ENCODE measurements around the gene VASH1. TPM values are rescaled to one million over a fixed set of nuclear protein-coding genes. Genes with fewer than 3 reads are reported as not detected.

VASH1 gene
- total RNA-seq, 1 experiment from 2014 or later = 5.2 TPM

DNA sequence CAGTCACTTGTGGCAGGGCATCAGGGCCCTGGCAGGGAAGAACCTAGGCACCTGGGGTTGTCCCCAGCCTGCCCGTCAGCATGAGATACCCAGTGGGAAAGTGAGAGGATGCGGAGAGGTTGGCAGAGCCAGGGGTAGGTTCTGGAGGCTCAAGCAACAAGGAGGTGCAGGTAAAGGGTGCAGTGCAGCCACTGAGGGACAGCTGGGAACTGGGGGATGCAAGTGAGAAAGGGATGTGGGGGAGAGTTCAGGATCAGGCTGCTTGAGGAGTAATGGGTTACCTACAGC, 18.7 kb downstream of the VASH1 start:
- in situ Hi-C loops (cut with HindIII; ENCODE audit: low pct_unique_long_range_greater_than_20kb, low sequenced_read_pairs) = no loop called here
- DNase-seq (ENCODE audit: low read depth, low spot score) (no peak), ATAC-seq (no peak)
- intact Hi-C loops (cut with micrococcal nuclease; ENCODE audit: unreplicated experiment) = no loop called here
- H3K27ac ChIP-seq (ENCODE audit: low read length) = no peak overlapping the region
- H3K4me1 ChIP-seq (ENCODE audit: control insufficient read depth, insufficient read depth, low read length) = no peaks in the 10 kb centered on the region
- no TSS peak for BruUV-seq (replicated peaks)
- ChIA-PET CTCF (no interaction called here), POLR2A (no interaction called here)
- H3K36me3 ChIP-seq (ENCODE audit: control insufficient read depth, insufficient read depth, low read length) = no peaks in the 10 kb centered on the region
- no peaks in the 10 kb centered on the region for H3K27me3 ChIP-seq (ENCODE audit: control insufficient read depth, insufficient read depth, low read length)
- TF ChIP-seq SIN3A (IDR thresholded peaks at IDR 0.05; ENCODE audit: borderline replicate concordance, insufficient read depth, low read depth, low read length) (no peak), TCF7L2 (IDR thresholded peaks at IDR 0.05; ENCODE audit: low read depth, low read length) (no peak), POLR2AphosphoS5 (IDR thresholded peaks at IDR 0.05; ENCODE audit: low read depth, low read length) (no peak)
- TF ChIP-seq, protein P1, sequence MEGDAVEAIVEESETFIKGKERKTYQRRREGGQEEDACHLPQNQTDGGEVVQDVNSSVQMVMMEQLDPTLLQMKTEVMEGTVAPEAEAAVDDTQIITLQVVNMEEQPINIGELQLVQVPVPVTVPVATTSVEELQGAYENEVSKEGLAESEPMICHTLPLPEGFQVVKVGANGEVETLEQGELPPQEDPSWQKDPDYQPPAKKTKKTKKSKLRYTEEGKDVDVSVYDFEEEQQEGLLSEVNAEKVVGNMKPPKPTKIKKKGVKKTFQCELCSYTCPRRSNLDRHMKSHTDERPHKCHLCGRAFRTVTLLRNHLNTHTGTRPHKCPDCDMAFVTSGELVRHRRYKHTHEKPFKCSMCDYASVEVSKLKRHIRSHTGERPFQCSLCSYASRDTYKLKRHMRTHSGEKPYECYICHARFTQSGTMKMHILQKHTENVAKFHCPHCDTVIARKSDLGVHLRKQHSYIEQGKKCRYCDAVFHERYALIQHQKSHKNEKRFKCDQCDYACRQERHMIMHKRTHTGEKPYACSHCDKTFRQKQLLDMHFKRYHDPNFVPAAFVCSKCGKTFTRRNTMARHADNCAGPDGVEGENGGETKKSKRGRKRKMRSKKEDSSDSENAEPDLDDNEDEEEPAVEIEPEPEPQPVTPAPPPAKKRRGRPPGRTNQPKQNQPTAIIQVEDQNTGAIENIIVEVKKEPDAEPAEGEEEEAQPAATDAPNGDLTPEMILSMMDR (IDR thresholded peaks at IDR 0.05) = no peak
- TF ChIP-seq, protein P2, sequence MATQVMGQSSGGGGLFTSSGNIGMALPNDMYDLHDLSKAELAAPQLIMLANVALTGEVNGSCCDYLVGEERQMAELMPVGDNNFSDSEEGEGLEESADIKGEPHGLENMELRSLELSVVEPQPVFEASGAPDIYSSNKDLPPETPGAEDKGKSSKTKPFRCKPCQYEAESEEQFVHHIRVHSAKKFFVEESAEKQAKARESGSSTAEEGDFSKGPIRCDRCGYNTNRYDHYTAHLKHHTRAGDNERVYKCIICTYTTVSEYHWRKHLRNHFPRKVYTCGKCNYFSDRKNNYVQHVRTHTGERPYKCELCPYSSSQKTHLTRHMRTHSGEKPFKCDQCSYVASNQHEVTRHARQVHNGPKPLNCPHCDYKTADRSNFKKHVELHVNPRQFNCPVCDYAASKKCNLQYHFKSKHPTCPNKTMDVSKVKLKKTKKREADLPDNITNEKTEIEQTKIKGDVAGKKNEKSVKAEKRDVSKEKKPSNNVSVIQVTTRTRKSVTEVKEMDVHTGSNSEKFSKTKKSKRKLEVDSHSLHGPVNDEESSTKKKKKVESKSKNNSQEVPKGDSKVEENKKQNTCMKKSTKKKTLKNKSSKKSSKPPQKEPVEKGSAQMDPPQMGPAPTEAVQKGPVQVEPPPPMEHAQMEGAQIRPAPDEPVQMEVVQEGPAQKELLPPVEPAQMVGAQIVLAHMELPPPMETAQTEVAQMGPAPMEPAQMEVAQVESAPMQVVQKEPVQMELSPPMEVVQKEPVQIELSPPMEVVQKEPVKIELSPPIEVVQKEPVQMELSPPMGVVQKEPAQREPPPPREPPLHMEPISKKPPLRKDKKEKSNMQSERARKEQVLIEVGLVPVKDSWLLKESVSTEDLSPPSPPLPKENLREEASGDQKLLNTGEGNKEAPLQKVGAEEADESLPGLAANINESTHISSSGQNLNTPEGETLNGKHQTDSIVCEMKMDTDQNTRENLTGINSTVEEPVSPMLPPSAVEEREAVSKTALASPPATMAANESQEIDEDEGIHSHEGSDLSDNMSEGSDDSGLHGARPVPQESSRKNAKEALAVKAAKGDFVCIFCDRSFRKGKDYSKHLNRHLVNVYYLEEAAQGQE (IDR thresholded peaks at IDR 0.05; ENCODE audit: insufficient read depth in 1 of 2, low read depth in 2 of 2, low read length in 1 of 2) = no peak
- H3K4me3 ChIP-seq (ENCODE audit: low read depth in 2 of 2, low read length in 2 of 2) = no peak overlapping the region
- no peaks in the 10 kb centered on the region for H3K9me3 ChIP-seq (ENCODE audit: control insufficient read depth, insufficient read depth, low read depth, low read length)

DNA sequence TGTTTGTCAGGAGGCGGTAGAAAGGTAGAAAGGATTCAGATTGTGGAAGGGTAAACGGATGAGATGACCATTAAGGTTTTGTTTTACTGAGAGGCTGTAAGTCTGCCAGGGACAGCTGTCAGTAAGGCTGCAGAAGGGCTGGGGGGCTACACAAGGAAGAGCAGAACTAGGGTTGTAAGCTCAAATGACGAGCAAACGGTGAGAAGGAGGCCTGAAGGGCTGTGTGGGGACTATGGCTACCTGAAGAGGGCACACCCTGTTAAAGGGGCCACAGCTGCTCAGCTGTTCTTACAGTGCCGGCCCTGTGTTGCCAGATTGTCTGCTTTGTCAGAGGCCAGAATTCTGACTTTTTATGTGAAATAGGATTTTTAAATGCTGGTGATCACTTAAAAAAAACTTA, 19.1 kb downstream of the VASH1 start:
- Histone ChIP-seq H3K27me3 (ENCODE audit: control insufficient read depth, insufficient read depth, low read length) (no peaks in the 10 kb centered on the region), H3K9me3 (ENCODE audit: control insufficient read depth, insufficient read depth, low read depth, low read length) (no peaks in the 10 kb centered on the region), H3K4me3 (ENCODE audit: low read depth in 2 of 2, low read length in 2 of 2) (no peak overlapping the region), H3K27ac (ENCODE audit: low read length) (no peak overlapping the region), H3K36me3 (ENCODE audit: control insufficient read depth, insufficient read depth, low read length) (no peaks in the 10 kb centered on the region), H3K4me1 (ENCODE audit: control insufficient read depth, insufficient read depth, low read length) (no peaks in the 10 kb centered on the region)
- CTCF ChIA-PET = no interaction called here
- in situ Hi-C loops (cut with HindIII; ENCODE audit: low pct_unique_long_range_greater_than_20kb, low sequenced_read_pairs) (no loop called here), intact Hi-C loops (cut with micrococcal nuclease; ENCODE audit: unreplicated experiment) (no loop called here)
- POLR2A ChIA-PET = interaction anchor here (0.7 kb wide), 1 partner anchor 54 kb away, joined by 3 read pairs; no protein-coding TSS in a partner anchor
- ATAC-seq = no peak
- no peak for DNase-seq (ENCODE audit: low read depth, low spot score)
- TF ChIP-seq, protein P1 (IDR thresholded peaks at IDR 0.05) = no peak
- TF ChIP-seq POLR2AphosphoS5 (IDR thresholded peaks at IDR 0.05; ENCODE audit: low read depth, low read length) = no peak
- TF ChIP-seq TCF7L2 (IDR thresholded peaks at IDR 0.05; ENCODE audit: low read depth, low read length) = no peak
- TF ChIP-seq, protein P2 (IDR thresholded peaks at IDR 0.05; ENCODE audit: insufficient read depth in 1 of 2, low read depth in 2 of 2, low read length in 1 of 2) = no peak
- no peak for TF ChIP-seq SIN3A (IDR thresholded peaks at IDR 0.05; ENCODE audit: borderline replicate concordance, insufficient read depth, low read depth, low read length)
- BruUV-seq (replicated peaks) = no TSS peak
